ENCODE results near the gene PIF1. TPM values are rescaled to one million over a fixed set of nuclear protein-coding genes. Genes with fewer than 3 reads are reported as not detected.

Gene PIF1
- total RNA-seq, 1 donor from 2014 or later: 6.6 TPM

- no peak for DNase-seq (ENCODE audit: extremely low spot score in 2 of 2)
- no peak overlapping the region for H3K27ac ChIP-seq
- H3K4me1 ChIP-seq: peaks cover 75% of the 10 kb centered on the region
- no peak overlapping the region for H3K4me3 ChIP-seq
- no peak for TF ChIP-seq POLR2A (IDR thresholded peaks at IDR 0.05)
- TF ChIP-seq CTCF (IDR thresholded peaks at IDR 0.05): no peak
- TF ChIP-seq POLR2AphosphoS5 (IDR thresholded peaks at IDR 0.05; ENCODE audit: insufficient read depth in 1 of 2, low read depth in 1 of 2): no peak
- intact Hi-C loops (cut with DNase I): no loop called here
- H3K9me3 ChIP-seq: no peaks in the 10 kb centered on the region
- peaks cover 0 to 36% of the 10 kb centered on the region in 2 donors for H3K36me3 ChIP-seq
- H3K27me3 ChIP-seq: no peaks in the 10 kb centered on the region
Observed at GRCh38 chr15:64859226-64859625, 33.8 kb upstream of the PIF1 start.

GRCh38 chr15:64858021-64858575, 32.7 kb upstream of the PIF1 start:
- no peak overlapping the region for H3K4me3 ChIP-seq
- no peaks in the 10 kb centered on the region for H3K9me3 ChIP-seq
- peaks cover 0 to 32% of the 10 kb centered on the region in 2 donors for H3K36me3 ChIP-seq
- peak overlapping the region; percentile 85 for H3K27ac ChIP-seq
- no peak for DNase-seq (ENCODE audit: extremely low spot score in 2 of 2)
- intact Hi-C loops (cut with DNase I): no loop called here
- no peaks in the 10 kb centered on the region for H3K27me3 ChIP-seq
- H3K4me1 ChIP-seq: peaks cover 84% of the 10 kb centered on the region
- TF ChIP-seq POLR2AphosphoS5 (IDR thresholded peaks at IDR 0.05; ENCODE audit: insufficient read depth in 1 of 2, low read depth in 1 of 2) (no peak), POLR2A (IDR thresholded peaks at IDR 0.05) (no peak), CTCF (IDR thresholded peaks at IDR 0.05) (no peak)

GRCh38 chr15:64857421-64857820, 32.0 kb upstream of the PIF1 start:
- no peak for DNase-seq (ENCODE audit: extremely low spot score in 2 of 2)
- Histone ChIP-seq H3K9me3 (no peaks in the 10 kb centered on the region), H3K36me3 (peaks cover 0 to 31% of the 10 kb centered on the region in 2 donors), H3K4me1 (peaks cover 87% of the 10 kb centered on the region), H3K4me3 (no peak overlapping the region), H3K27me3 (no peaks in the 10 kb centered on the region), H3K27ac (peak overlapping the region; percentile 85)
- intact Hi-C loops (cut with DNase I): no loop called here
- no peak for TF ChIP-seq POLR2AphosphoS5 (IDR thresholded peaks at IDR 0.05; ENCODE audit: insufficient read depth in 1 of 2, low read depth in 1 of 2)
- TF ChIP-seq CTCF (IDR thresholded peaks at IDR 0.05): no peak
- no peak for TF ChIP-seq POLR2A (IDR thresholded peaks at IDR 0.05)

- TF ChIP-seq POLR2AphosphoS5 (IDR thresholded peaks at IDR 0.05; ENCODE audit: insufficient read depth in 1 of 2, low read depth in 1 of 2) (peak in 1 of 2 donors; percentile 48), CTCF (IDR thresholded peaks at IDR 0.05) (no peak), POLR2A (IDR thresholded peaks at IDR 0.05) (peak in 1 of 2 donors; percentile 6)
- intact Hi-C loops (cut with DNase I): no loop called here
- peak overlapping the region; percentile 85 for H3K27ac ChIP-seq
- H3K27me3 ChIP-seq: no peaks in the 10 kb centered on the region
- H3K36me3 ChIP-seq: peaks cover 0 to 23% of the 10 kb centered on the region in 2 donors
- H3K9me3 ChIP-seq: no peaks in the 10 kb centered on the region
- no peak overlapping the region for H3K4me3 ChIP-seq
- no peak for DNase-seq (ENCODE audit: extremely low spot score in 2 of 2)
- peaks cover 89% of the 10 kb centered on the region for H3K4me1 ChIP-seq
Observed at GRCh38 chr15:64856429-64857145, 31.1 kb upstream of the PIF1 start.

All from vagina (tissue), 2 donors.